Tongue (tissue), 2 donors: ENCODE measurements around the gene MOSPD2. TPM values are rescaled to one million over a fixed set of nuclear protein-coding genes. Genes with fewer than 3 reads are reported as not detected.
A peak's percentile ranks its signal among the peaks of the same experiment; 100 is the strongest.

Experiments
- DNase-seq: peaks from one replicate; pipeline ENCODE4 v3.0.0-alpha.2; 2015
- total RNA-seq: library from RNA; depleted of rRNA; stranded (reverse); fragments of >200 nt; gene quantifications from one replicate; pipeline ENCODE4 v1.2.3, GENCODE V29; 2014

MOSPD2 gene
- total RNA-seq, 1 donor from 2014 or later: 12.7 TPM

DNA sequence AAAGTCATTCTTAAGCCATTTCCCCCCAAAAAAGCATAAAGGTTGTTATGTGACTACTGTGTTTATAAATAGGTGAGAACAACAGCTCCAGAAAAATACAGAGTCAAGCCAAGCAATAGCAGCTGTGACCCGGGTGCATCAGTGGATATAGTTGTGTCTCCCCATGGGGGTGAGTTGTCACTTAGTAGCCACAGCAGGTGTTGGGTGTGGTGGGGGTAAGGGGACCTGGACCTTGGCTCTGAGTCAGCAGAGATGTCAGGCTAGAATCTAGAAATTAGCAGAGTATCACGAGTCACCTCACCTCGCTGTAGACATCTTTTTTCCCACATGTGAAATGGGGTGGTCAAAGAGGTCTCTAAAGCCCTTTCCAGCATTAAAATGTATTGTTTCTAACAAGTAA lies 42.4 kb downstream of the MOSPD2 start:
- DNase-seq: no peak

DNA sequence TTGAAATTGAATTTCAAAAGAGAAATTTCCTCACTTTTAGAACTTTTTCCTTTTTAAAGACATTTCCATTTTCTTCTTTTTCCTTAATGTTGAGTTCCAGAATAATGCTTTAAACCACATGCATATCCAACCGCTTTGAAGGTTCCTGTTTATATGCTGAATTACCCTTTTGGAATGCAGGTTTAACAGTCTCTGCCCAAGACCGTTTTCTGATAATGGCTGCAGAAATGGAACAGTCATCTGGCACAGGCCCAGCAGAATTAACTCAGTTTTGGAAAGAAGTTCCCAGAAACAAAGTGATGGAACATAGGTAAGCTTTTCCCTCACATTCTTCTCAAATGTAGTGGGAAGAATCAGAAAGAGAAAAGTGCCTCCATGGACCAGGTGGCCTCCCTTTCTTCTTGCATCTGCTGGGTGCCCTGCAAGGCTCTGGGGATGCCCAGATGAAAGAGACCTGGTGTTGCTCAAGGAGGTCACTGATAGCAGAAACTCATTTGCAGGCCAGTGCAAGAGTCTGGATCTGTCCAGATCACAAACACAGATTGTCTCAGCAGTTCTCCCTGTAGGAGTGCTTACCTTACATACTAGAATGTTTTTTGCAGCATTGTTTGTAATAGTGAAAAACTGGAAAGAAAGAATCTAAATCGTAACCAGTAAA lies 42.9 kb downstream of the MOSPD2 start:
- DNase-seq: no peak

DNA sequence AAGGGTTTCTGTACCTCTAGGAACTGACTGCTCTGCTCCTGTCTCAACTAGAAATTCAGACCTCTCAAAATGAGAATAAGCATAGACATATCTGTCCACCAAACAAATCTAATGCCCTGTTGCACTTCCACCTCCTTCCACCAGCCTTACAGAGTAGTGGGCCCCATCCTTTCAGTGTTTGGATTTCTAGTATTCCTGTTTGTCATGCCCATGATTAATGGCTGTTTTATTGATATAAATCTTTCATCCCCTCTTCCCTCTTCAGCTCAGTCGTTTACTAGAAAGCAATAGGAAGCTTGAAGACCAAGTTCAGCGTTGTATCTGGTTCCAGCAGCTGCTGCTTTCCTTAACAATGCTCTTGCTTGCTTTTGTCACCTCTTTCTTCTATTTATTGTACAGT lies 46.2 kb downstream of the MOSPD2 start:
- DNase-seq: no peak

DNA sequence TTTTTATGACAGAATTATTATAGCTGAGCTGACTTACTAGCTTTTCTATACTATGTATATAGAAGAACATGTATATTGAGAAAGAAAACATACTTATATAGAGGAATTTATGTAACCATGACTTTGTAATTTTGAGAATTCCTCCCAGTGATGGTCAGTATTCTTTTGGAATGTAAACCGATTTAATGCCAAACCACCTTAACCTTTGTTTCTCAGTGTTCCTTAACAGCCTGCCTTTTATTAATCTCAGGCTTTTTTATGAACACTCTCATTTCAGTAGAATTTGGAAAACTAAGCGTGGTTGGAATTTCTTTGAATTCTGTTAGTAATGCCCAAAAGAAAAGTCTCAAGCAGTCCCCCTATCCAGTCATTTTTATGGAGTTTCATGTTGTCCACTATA lies 47.0 kb downstream of the MOSPD2 start:
- no peak for DNase-seq

DNA sequence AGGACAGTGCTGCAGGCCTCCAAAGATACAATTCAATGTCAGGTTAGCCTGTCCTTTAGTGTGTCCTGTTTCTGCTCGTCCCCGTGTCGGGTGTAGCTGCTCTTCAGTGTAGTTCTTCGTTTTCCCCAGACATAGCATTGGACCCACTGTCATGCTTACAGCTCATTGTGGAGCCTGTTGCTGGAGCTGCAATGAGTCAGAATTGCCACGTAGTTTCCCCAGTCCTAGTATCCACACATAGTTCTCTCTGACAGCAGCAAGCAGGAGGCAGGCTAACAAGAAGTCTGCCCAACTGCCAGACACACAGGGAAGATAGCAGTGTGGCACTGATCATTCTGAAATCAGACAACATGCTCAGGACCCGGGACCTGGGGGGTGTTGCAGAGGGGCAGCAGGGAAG lies 49.2 kb downstream of the MOSPD2 start:
- DNase-seq: no peak

DNA sequence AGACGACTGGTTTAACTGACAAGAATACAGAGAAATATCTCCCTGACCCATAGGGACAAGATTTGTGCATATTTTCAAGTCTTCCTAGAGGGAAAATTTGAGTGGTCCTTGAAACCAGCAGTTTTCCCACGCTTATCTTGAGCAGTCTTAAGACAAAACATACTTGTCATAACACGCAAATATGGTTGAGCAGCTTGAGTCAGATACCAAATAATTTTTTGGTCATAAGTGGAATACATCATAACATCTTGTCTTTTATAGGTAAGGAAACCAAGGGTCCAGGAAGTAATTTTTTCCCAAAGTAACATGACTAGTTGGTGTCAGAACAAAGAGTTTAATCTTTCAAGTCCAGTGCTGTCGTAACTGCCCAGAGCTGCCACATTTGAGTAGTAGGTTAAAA lies 50.5 kb downstream of the MOSPD2 start:
- no peak for DNase-seq

DNA sequence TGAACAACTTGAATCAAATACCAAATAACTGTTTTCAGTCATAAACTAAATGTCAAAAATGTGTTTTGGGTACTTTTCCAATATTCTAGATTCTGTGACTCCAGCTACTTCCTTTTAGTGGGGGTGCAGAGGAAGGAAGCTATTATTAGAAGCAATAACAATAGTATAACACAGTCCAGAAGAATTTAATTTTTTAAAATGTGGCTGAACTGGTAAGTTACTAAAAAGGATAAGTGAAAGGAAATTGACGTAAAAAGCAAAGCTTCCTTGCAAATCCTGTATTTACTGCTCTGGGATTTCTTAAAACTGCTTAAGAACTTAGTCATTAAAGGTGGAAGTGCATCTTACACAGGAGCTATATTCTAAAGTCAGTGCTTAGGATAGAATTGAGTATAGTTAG lies 53.2 kb downstream of the MOSPD2 start:
- DNase-seq: no peak

DNA sequence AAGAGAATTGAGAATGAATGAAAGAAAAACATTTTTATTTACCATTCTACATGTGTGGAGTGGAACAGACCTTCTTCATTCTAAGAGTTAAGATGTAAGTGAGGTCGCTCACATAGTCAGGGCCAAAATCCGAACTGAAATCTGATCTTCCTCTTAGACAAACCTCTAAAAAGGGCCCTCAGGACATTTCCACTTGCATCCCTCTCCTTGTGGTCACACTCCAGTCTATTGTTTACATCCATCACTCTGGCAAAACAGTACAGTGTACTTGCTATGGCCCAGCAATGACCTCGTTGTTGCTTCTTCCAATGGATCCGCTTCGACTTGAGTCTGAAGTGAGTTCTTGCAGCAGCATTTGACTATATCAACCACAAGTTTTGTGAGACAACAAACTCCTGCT lies 54.2 kb downstream of the MOSPD2 start:
- DNase-seq: peak; percentile 33

DNA sequence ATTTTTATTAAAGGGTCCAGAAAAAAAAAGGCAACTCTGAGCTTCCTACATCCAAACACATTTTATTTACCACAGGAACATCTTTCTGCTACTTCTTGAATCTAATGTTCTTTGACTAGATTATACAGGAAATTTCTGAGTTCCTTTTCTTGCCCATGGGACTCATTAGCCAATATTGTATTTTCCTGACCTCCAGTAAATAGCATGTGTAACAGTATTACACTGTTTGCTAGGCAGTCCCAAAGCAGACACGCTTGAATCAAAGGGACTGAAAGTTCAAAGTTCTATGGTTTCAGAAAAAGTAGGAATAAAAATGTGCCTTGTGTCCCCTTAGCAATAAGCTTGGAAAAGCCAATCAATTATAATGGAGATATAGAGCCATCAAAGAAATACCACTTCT lies 57.4 kb downstream of the MOSPD2 start:
- no peak for DNase-seq

DNA sequence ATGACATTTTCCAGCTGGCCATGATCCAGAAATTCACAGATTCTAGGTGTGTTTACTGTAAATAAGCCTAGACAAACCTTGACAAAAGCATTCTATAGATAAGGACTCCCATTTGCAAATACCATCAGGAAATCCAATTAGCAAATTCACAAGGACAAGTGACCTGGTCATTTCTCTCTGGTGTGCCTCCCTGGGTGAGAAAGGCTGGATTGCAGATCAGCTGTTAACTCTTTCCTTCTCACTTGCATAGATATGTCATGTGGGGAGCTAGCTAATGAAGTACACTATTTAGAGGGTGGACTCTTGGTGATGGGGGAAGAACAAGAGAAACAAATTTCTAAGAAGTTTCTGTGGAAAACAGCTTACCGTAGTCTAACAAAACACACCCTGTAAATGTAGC lies 58.9 kb downstream of the MOSPD2 start:
- DNase-seq: no peak

DNA sequence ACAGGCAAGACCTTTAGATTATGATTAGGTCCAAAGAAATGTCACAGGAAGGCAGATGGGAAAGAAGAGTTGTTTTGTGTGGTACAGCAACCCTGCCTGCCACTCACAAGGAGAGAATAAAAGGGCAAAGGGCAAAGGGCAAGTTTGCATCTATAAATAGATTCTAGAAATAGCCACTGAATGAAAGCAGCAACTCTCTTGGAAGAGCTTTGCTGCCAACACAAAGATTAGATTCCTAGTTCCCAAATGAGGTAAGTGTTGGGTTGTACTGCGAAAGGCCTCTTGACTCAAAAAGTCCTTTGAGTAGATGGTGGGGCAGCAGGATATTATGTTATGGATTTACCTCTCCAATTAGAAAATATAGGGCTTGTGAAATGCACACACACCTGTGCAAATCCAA lies 61.2 kb downstream of the MOSPD2 start:
- DNase-seq: no peak

DNA sequence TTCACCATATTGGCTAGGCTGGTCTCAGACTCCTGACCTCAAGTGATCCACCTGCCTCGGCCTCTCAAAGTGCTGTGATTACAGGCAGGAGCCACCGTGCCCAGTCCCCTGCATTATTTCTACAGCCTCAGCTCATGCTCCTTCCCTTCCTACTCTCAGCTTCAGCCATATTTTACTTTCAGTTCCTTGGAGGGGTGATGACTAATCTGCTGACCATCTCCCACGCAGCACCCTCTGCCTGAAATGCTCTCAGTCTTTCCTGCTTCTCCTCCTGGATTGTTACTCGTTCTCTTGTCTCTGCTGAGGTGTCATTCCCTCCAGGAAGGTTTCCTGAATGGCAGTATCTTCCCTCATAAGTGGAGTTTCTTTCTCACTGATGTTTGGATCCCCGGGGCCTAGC lies 63.3 kb downstream of the MOSPD2 start:
- DNase-seq: no peak

DNA sequence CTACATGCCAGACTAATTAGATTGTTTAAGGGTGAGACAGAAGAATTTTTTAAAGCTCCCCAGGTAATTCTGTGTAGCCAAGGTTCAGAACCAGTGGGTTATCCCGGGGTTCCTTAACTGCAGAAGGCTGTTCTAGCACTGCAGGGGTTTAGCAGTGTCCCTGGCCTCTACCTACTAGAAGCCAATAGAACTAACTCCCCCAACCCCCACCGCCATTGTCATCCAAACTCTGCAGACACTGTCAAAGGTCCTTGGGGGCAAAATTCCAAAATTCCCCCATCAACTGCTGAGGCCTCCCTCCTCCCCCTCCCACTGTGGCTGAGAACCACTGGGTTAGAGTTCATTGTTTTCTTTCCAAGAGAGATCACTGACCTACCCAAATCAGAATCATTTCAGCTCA lies 66.4 kb downstream of the MOSPD2 start:
- DNase-seq: no peak

DNA sequence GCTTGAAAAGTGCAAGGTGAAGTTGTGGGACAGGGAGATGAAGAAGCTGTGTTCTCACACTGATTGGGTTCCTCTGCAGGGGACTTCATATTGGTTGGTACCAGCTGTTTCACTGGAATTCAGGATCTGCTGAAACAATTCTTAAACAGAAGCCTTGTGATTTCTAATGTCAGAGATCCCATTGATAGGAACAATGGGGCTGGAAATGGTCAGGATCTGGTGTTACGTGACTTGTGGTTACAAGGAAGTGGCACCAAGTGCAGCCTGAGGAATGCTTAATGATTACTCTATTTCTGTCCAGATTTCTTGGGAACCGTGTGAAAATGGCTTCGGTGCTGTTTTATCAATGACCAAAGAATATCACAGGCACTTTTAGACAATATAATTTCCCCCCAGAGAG lies 68.1 kb downstream of the MOSPD2 start:
- no peak for DNase-seq

DNA sequence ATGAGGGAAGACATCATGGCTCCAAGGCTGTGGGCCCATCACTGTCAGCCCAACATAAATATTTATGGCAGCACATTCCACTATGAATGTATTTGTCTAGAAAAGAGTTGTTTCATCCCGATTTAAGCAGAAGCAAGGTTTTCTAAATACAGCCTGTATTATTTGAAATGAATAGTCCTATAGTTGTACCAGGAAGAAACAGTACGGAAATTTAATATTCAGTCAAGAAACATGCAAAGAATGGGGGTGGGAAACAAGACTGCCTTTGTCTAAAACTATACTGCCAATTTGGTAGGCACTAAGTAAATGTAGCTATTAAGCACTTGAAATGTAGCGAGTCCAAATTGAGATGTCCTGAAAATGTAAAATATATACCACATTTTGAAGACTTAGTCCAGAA lies 69.1 kb downstream of the MOSPD2 start:
- DNase-seq: no peak

DNA sequence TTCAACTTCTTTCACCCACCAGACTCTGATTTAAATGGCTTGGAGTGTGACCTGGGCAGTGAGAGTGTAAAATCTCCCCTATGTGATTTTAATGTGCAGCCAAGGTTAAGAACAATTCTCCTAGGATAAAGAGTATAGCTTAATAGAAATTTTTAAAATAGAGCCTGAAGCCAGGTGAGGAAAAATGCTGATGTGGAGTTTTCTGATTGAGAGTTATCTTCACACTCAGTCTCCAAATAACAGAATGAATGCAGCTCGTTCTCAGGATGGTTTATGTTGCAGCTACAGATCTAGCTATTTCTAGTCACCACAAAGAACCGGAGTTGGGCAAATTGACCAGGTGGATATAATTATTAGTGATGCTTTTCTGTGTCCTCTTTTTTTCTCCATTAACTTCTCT lies 70.7 kb downstream of the MOSPD2 start:
- no peak for DNase-seq

DNA sequence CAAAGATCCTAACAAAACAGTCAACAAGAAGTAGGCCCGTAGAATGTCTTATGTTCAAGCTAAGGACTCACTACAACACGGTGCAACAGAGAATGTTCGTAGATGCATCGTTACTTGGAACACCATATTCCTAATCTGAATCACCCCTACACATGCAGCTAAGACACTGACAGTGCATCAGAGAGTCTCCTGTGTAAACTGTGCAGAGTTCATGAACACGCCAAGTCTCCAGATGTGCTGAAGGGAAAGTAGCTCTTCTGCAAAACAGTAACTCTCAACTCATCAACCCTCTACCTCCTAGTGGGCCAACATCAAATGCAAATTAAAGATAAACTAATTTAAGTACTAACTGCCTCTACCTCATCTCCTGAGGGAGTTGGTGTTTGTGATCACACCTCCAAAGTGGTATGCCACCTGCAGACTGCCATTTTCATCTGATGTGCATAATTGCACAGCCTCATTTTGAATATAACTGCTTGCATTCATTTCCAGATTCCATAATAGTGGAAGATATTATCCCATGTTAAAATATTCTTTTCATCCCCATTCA lies 73.5 kb downstream of the MOSPD2 start:
- no peak for DNase-seq

DNA sequence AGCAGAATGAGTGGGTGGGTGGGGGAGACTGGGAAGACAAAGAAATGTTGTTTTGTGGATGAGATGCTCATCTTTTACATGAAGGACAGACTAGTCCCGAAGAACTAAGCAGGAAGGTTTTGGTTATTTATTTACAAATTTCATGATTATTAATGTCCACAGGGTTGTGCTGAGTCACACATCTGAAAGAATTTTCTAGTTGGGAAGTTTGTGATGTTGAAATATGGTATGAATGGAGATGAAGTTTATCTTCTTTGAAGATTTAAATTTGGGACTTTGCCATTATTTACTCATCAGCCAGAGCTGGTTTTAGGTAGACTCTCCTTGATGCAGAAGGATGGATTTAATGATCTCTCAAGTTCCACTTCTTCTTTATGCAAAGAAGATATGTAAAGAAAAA lies 75.5 kb downstream of the MOSPD2 start:
- DNase-seq: no peak

DNA sequence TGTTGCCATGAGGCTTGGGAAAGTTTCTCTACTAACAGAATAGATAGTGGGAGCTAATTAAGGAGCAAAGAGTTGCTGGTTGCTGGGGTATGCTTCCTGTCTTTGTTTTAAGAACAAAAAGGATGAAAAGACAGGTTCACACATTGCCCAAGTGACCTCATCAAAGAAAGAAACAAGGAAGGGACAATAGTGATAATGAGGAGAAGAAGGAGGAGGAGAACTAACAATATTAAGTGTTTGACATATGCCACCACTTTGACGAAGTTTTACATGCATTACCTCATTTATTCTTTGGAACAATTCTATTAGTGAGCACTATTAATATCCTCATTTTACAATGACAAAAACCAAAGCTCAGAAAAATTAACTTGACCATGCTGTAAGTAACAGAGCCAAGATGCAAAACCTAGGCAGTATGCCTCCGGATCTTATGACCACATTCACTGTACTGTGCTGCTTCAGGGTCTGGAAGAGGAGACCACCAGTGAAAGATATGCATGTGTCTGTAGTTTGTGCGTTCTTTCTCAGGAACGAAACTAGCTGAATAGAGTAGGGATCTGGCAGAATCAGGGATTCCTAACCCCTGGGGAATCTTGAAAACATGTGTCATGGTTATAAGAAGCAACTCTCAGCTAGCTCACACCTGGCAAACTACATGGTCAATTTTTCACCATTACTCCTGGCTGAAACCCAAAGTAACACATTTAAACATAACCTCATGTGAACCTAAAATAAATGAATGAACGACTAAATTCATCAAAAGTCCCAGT lies 83.8 kb downstream of the MOSPD2 start:
- DNase-seq: peak; percentile 26

DNA sequence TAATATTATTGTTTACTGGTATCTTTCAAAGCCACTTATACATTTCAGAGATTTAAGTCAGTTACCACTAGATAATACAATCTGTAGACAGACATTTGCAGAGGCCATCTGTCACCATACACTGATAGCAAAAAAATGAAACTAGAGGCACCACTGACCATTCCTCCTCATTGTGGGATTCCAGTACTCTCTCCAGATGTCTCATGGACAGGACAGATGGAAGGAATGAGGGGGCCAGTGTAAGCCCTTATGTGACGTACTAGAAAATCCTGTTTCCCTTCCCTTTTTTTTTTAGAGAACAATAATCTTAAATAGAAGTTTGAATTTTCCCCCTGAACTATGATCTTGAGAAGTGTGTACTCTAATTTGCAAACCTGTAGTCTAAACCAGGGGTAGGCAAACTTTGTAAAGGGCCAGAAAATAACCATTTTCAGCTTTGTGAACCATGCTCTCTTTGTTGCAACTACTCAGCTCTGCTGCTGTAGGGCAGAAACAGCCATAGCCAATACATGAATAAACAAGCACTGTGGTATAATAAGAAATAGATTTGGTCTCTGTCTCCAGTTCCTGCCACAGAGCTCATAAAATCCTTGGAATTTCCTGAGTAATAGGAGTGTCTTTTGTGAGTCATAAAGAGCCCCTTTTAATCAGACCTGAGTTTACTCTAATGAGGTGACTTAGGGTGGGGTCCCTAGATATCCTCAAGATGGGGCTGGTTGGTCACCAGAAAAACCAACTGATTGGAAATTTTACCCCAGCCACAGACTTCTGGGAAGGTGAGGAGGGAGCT lies 90.4 kb downstream of the MOSPD2 start:
- no peak for DNase-seq

DNA sequence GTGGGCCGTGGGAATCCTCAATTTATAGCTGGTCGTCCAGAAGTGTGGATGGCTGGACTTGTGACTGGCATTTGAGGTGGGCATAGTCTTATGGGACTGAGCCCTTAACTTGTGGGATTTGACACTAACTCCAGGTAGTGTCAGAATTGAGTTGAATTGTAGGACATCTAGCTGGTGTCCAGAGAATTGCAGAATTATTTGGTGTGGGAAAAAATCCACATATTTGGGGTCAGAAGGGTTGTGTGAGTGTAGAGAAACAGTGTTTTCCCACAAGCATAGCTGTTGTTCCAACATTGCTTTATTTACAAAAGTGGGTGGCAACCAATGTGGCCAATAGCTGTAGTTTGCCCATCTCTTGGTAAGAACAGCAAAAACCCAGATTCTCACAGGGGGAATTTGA lies 91.3 kb downstream of the MOSPD2 start:
- no peak for DNase-seq
